Ovary (tissue), 3 donors: ENCODE measurements around the gene TCEAL1.

Experiments
- POLR2A ChIP-seq: fragments of 450-650 bp; IDR thresholded peaks from one replicate; pipeline ENCODE4 v1.6.1; 2017; ENCODE audit warnings: antibody characterized with exemption, mild to moderate bottlenecking, moderate library complexity
- TF ChIP-seq, protein P1 (sequence below), 3 donors: fragments of 450-650 bp in 2 of 3; fragments of 200-600 bp in 1 of 3; IDR thresholded peaks; one replicate each; pipeline versions ENCODE4 v1.5.1 to v1.8.0; 2016 to 2022; ENCODE audit warnings: antibody characterized with exemption in 3 of 3, mild to moderate bottlenecking in 1 of 3
- donor health status: DM: no; HTN: no; CAD: no.

- peak; percentile 65 for TF ChIP-seq POLR2A
- TF ChIP-seq, protein P1, sequence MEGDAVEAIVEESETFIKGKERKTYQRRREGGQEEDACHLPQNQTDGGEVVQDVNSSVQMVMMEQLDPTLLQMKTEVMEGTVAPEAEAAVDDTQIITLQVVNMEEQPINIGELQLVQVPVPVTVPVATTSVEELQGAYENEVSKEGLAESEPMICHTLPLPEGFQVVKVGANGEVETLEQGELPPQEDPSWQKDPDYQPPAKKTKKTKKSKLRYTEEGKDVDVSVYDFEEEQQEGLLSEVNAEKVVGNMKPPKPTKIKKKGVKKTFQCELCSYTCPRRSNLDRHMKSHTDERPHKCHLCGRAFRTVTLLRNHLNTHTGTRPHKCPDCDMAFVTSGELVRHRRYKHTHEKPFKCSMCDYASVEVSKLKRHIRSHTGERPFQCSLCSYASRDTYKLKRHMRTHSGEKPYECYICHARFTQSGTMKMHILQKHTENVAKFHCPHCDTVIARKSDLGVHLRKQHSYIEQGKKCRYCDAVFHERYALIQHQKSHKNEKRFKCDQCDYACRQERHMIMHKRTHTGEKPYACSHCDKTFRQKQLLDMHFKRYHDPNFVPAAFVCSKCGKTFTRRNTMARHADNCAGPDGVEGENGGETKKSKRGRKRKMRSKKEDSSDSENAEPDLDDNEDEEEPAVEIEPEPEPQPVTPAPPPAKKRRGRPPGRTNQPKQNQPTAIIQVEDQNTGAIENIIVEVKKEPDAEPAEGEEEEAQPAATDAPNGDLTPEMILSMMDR (IDR thresholded peaks at IDR 0.05): peak in 1 of 3 donors; percentile 16
Measured at GRCh38 chrX:103628386-103629317, at the start of gene TCEAL1.
